WERI-Rb-1 (cell line): ENCODE data around the gene MFSD6.

ENCODE experiments used
- DNase-seq: peaks from one replicate; pipeline ENCODE4 v3.0.0-alpha.2; 2020
- H3K27ac ChIP-seq: fragments of 250-450 bp; sonication (Bioruptor Pico); 2 replicates; pipeline ENCODE4 v1.5.1; 2020; ENCODE audit warnings: mild to moderate bottlenecking, moderate library complexity
- H3K27me3 ChIP-seq: fragments of 250-450 bp; sonication (Bioruptor Pico); 2 replicates; pipeline ENCODE4 v1.5.1; 2021; ENCODE audit warnings: mild to moderate bottlenecking, low read depth, moderate library complexity; ENCODE audit not compliant: insufficient read depth, severe bottlenecking
- H3K36me3 ChIP-seq: fragments of 250-450 bp; sonication (Bioruptor Pico); 2 replicates; pipeline ENCODE4 v1.5.1; 2020; ENCODE audit warnings: mild to moderate bottlenecking, moderate library complexity
- H3K4me3 ChIP-seq: 2 replicates; pipeline ENCODE4 v1.5.1; 2011; ENCODE audit warnings: low read depth, mild to moderate bottlenecking, control low read depth, low read length
- H3K9me3 ChIP-seq: fragments of 250-450 bp; sonication (Bioruptor Pico); 2 replicates; pipeline ENCODE4 v1.5.1; 2021; ENCODE audit warnings: mild to moderate bottlenecking, moderate library complexity; ENCODE audit not compliant: severe bottlenecking
- CTCF ChIP-seq: IDR thresholded peaks from 2 replicates; pipeline ENCODE4 v1.5.1; 2011; ENCODE audit warnings: low read depth, mild to moderate bottlenecking, control low read depth, inconsistent platforms, low read length

Gene MFSD6

GRCh38 chr2:190450363-190450762 lies 42.2 kb downstream of the MFSD6 start:
- no peak for DNase-seq
- Histone ChIP-seq H3K27ac (no peak overlapping the region), H3K36me3 (no peaks in the 10 kb centered on the region), H3K27me3 (no peaks in the 10 kb centered on the region), H3K4me3 (no peak overlapping the region), H3K9me3 (no peaks in the 10 kb centered on the region)
- no peak for TF ChIP-seq CTCF

DNA sequence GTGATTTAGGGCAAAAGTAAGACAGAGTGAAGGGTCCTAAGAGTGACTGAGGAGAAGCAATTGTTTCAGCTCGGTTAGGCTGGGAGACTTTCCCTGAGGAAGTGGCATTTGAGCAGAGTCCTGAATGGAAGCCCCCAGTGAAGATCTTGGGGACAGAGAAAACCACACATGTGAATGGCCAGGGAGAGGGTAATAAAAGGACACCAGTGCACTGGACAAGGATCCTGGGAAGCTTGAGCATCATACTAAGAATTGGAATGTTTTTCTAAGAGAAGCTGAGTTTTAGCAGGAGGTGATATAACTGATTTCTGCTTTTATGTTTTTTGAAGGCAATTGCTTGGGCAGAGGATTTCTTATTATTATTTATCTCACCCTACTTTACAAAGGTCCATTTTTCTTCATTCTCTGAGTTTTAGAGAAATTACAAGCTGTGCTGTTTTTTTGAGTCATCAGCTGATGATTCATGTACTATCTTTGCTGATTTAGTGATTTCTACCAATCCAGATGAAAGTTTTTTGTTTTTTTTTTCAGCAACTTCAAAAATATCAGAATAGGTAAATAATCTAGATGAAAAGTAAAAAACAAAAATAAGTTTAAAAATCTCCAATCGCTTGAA lies 43.5 kb downstream of the MFSD6 start:
- H3K27me3 ChIP-seq = no peaks in the 10 kb centered on the region
- H3K36me3 ChIP-seq = peaks cover under 1% of the 10 kb centered on the region; the same call in 1 of the 2 replicates
- no peak for TF ChIP-seq CTCF
- DNase-seq = no peak
- no peaks in the 10 kb centered on the region for H3K9me3 ChIP-seq
- H3K4me3 ChIP-seq = no peak overlapping the region
- H3K27ac ChIP-seq = no peak overlapping the region

DNA sequence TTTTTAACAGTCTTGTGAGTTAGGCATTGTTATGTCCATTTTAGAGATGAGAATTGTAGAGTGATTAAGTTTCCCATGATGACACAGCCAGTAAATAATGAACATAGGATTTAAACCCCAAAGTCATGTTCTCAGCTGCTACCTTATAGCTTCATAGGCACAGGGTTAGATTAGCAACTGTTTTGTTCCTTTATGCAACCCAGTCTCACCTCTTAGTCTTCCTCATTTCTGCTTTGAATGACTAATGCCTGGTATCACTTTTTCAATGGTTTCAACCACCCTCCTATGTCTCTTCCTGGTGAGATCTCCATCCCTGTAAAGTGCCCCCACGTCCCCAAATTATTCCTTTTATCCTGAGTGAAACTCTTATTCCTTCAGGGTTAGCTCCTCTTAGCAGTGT lies 44.3 kb downstream of the MFSD6 start:
- TF ChIP-seq CTCF = no peak
- no peaks in the 10 kb centered on the region for H3K27me3 ChIP-seq
- no peaks in the 10 kb centered on the region for H3K9me3 ChIP-seq
- peaks cover 2% of the 10 kb centered on the region; the same call in 1 of the 2 replicates for H3K36me3 ChIP-seq
- no peak overlapping the region for H3K4me3 ChIP-seq
- no peak for DNase-seq
- H3K27ac ChIP-seq = no peak overlapping the region

GRCh38 chr2:190454795-190455194 lies 46.6 kb downstream of the MFSD6 start:
- H3K27me3 ChIP-seq = no peaks in the 10 kb centered on the region
- H3K36me3 ChIP-seq = peaks cover 2% of the 10 kb centered on the region; the same call in 1 of the 2 replicates
- no peak for TF ChIP-seq CTCF
- no peak overlapping the region for H3K27ac ChIP-seq
- no peak overlapping the region for H3K4me3 ChIP-seq
- DNase-seq = no peak
- H3K9me3 ChIP-seq = no peaks in the 10 kb centered on the region

DNA sequence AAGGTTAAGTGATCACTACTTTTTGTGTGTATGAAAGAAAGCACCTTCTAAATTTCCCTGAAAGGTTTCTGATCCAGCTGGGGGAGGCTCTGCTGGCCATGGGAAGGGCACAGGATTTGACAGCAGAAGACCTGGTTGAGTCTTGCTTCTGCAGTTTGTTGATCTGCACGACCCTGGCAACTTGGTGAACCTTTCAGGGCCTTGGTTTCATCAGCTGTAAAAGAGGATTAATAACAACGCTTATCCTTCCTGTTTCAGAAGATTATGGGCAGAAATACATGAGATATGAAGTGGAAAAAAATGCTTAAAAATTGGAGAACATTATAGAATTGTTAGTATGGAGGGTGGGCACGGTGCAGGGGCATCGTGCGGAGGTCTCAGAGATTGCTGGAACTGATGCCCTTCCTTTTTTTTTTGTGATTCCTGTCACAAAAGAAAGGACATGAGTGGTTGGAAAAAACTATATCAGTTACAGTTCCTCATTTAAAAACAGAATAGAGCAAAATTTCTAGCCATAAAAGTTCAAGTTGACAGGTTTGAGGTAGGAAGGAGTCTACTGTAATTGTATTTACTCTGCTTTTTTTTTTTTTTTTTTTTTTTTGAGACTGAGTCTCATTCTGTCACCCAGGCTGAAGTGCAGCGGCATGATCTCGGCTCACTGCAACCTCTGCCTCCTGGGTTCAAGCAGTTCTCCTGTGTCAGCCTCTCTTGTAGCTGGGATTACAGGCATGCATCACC lies 47.4 kb downstream of the MFSD6 start:
- no peak overlapping the region for H3K4me3 ChIP-seq
- H3K27me3 ChIP-seq = no peaks in the 10 kb centered on the region
- H3K27ac ChIP-seq = no peak overlapping the region
- no peaks in the 10 kb centered on the region for H3K9me3 ChIP-seq
- no peak for DNase-seq
- no peak for TF ChIP-seq CTCF
- H3K36me3 ChIP-seq = peaks cover 2% of the 10 kb centered on the region; the same call in 1 of the 2 replicates

- H3K27ac ChIP-seq = no peak overlapping the region
- H3K9me3 ChIP-seq = no peaks in the 10 kb centered on the region
- H3K36me3 ChIP-seq = peaks cover 2% of the 10 kb centered on the region; the same call in 1 of the 2 replicates
- no peak for TF ChIP-seq CTCF
- DNase-seq = no peak
- H3K27me3 ChIP-seq = no peaks in the 10 kb centered on the region
- no peak overlapping the region for H3K4me3 ChIP-seq
Measured at GRCh38 chr2:190456833-190457232, 48.7 kb downstream of the MFSD6 start.
